ENCODE data around the gene COBLL1.

Gene COBLL1

GRCh38 chr2:164657129-164657528 lies 184.5 kb downstream of the COBLL1 start:
- DNase-seq = no peak
- intact Hi-C loops (cut with DNase I) = no loop called here

GRCh38 chr2:164655750-164656149 lies 185.9 kb downstream of the COBLL1 start:
- intact Hi-C loops (cut with DNase I) = no loop called here
- no peak for DNase-seq

DNA sequence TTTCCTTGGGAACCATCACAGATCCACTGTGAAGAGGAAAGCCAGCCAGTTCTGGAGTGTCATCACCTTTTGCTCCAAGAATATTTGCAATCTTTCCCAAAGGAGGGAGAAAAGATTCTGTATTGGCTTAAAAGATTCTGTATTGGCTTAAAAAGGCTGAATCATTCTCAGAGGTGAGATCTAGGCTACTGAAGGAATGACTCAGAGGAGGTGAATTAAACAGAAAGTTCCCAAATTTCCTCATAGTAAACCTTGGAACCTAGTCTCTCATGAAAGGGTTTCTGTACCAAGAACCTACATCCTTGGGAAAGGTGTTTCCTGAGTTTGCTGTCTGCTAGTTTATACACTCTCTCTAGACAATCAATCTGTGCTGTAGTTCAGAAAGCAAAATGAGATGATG lies 186.3 kb downstream of the COBLL1 start:
- no peak for DNase-seq

DNA sequence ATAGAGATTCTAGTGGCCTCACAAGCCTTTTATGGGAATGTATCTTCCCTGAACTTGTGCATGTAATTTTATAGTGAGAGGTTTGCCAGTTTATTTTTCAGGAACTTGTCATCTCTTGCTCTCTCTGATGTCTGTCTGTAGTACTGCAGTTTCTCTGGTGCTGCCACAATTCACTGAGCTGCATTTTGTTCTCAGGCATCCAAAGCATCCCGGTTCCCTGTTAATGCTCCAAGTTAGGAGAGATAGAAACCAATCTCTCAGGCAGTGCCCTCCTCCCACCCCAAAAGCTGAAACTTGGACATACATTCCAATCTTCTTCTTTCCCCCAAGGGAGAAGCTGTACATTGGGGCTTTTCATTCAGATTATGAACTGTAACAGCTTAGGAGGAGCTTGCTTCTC lies 190.3 kb downstream of the COBLL1 start:
- intact Hi-C loops (cut with DNase I) = no loop called here
- DNase-seq = no peak

More for the DNA sequence above, 186.3 kb downstream of the COBLL1 start:
- intact Hi-C loops (cut with DNase I) = no loop called here

DNA sequence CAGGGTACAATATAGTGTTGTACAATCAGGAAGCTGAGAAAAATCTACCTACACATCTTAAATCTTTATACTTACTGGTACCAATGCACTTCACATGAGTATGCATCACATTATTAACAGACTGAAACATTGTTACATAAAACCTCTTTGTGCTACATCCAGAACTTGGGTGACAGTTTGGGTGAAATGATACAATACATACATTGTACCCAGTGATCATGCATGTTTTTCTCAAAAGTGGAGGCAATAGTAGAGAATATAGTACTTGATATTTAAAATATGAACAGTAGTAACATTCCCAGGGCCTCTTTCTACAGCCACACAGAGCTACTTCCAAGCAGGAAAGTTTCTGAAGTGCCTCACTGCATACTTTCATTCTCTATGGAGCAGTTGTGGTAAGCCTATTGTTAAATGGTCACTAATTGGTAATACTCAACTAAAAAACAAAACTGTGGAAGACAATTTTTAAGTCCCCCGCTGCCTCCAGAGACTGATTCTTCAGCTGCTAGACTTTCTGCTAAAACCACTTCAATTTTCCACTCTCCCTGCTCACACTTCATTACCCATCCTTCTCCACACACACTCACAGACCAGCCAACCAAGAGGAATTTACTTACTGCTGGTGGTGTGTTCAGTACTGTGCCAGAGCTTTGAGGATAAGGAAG lies 197.5 kb downstream of the COBLL1 start:
- intact Hi-C loops (cut with DNase I) = no loop called here
- DNase-seq = no peak

GRCh38 chr2:164642946-164643555 lies 198.6 kb downstream of the COBLL1 start:
- no peak for DNase-seq
- intact Hi-C loops (cut with DNase I) = no loop called here

GRCh38 chr2:164642268-164642667 lies 199.4 kb downstream of the COBLL1 start:
- no peak for DNase-seq
- intact Hi-C loops (cut with DNase I) = no loop called here

Data from posterior cingulate gyrus (tissue), 11 donors.